Measurements from ENCODE around the gene PCNX3.
A peak's percentile ranks its signal among the peaks of the same experiment; 100 is the strongest.

The PCNX3 gene

GRCh38 chr11:65586676-65587075, 28.9 kb upstream of the PCNX3 start:
- TF ChIP-seq, protein P1, sequence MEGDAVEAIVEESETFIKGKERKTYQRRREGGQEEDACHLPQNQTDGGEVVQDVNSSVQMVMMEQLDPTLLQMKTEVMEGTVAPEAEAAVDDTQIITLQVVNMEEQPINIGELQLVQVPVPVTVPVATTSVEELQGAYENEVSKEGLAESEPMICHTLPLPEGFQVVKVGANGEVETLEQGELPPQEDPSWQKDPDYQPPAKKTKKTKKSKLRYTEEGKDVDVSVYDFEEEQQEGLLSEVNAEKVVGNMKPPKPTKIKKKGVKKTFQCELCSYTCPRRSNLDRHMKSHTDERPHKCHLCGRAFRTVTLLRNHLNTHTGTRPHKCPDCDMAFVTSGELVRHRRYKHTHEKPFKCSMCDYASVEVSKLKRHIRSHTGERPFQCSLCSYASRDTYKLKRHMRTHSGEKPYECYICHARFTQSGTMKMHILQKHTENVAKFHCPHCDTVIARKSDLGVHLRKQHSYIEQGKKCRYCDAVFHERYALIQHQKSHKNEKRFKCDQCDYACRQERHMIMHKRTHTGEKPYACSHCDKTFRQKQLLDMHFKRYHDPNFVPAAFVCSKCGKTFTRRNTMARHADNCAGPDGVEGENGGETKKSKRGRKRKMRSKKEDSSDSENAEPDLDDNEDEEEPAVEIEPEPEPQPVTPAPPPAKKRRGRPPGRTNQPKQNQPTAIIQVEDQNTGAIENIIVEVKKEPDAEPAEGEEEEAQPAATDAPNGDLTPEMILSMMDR (IDR thresholded peaks at IDR 0.05): no peak
- peak overlapping the region; percentile 51 for H3K4me3 ChIP-seq
- peak overlapping the region; percentile 39 to 91 for H3K27ac ChIP-seq
- no peak for DNase-seq (ENCODE audit: low spot score)

- no peak for DNase-seq (ENCODE audit: low spot score)
- peak overlapping the region; percentile 72 to 91 for H3K27ac ChIP-seq
- peak overlapping the region; percentile 15 for H3K4me3 ChIP-seq
- TF ChIP-seq, protein P1 (IDR thresholded peaks at IDR 0.05): no peak
Measured at GRCh38 chr11:65588199-65589054, 27.1 kb upstream of the PCNX3 start.

DNA sequence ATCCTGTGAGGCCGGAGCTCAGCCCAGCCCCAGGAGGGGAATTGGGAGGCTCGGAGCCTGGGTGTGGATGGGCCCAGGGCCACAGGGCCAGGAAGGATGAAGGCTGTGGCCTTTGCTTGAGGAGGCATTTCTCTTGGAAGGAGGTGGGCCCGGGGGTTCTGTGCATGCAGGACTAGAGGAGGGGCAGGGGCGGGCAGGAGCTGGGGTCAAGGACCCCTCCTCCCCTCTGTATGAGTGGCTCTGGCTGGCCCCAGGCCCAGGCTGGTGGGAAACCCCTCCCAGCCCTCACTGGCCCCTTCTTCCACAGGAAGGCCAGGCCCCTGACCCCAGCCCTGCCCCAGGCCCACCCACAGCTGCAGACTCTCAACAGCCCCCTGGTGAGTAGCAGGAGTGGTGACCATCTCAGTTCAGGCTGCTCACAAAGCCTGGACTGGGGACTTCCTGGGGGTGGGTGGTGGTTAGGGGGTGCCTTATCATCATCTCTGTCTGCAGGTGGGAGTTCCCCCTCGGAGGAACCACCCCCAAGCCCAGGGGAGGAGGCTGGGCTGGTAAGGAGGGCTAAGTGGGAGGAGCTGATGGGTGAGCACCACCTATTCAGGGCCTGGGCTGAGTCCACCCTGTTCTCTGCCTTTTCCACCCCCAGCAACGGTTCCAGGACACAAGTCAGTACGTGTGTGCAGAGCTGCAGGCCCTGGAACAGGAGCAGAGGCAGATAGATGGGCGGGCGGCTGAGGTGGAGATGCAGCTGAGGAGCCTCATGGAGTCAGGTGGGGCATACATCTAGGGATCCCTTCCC, 25.9 kb upstream of the PCNX3 start:
- TF ChIP-seq, protein P1 (IDR thresholded peaks at IDR 0.05): no peak
- H3K4me3 ChIP-seq: no peak overlapping the region
- peak overlapping the region in 1 of 2 donors; percentile 91 for H3K27ac ChIP-seq
- no peak for DNase-seq (ENCODE audit: low spot score)

GRCh38 chr11:65590240-65590738, 25.3 kb upstream of the PCNX3 start:
- no peak overlapping the region for H3K4me3 ChIP-seq
- H3K27ac ChIP-seq: peak overlapping the region in 1 of 2 donors; percentile 91
- DNase-seq (ENCODE audit: low spot score): no peak
- TF ChIP-seq, protein P1 (IDR thresholded peaks at IDR 0.05): no peak

DNA sequence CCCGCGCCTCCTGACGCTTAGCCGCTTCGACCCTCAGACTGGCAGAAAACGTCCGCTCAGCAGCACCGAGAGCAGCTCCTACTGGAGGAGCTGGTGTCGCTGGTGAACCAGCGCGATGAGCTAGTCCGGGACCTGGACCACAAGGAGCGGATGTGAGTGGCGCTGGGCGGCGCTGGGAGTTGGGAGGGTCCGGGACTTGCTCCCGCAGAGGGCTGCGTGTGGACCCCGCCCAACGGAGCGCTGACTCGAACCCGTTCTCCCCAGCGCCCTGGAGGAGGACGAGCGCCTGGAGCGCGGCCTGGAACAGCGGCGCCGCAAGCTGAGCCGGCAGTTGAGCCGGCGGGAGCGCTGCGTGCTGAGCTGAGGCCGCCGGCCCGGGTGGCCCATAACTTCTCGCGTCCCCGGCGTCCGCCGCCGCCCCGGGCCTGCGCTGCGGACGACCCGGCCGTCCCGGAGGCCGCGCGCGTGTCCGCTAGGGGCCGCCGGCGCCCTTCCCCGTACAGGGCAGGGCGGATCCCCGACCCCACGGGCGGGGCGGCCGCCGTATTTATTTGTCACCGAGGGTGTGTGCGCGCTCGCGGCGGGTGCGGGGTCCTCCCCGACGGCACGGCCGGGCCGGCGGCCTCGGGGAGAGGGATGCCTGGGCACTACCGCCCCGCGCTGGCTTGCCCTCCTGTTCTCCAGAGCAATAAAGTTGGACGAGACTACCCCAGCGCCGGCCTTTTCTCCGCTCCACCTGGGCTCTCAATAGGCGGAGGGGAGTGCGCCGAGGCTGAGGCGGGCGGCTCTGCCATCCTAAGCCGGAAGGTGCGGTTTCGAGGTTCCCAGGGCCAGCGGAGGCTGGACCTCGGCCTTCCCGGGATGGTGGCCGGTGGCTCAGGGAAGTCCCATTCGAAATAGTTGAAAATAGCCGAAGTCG, 23.4 kb upstream of the PCNX3 start:
- Histone ChIP-seq H3K27ac (peak overlapping the region in 1 of 2 donors; percentile 40), H3K4me3 (no peak overlapping the region)
- TF ChIP-seq, protein P1 (IDR thresholded peaks at IDR 0.05): no peak
- DNase-seq (ENCODE audit: low spot score): no peak

DNA sequence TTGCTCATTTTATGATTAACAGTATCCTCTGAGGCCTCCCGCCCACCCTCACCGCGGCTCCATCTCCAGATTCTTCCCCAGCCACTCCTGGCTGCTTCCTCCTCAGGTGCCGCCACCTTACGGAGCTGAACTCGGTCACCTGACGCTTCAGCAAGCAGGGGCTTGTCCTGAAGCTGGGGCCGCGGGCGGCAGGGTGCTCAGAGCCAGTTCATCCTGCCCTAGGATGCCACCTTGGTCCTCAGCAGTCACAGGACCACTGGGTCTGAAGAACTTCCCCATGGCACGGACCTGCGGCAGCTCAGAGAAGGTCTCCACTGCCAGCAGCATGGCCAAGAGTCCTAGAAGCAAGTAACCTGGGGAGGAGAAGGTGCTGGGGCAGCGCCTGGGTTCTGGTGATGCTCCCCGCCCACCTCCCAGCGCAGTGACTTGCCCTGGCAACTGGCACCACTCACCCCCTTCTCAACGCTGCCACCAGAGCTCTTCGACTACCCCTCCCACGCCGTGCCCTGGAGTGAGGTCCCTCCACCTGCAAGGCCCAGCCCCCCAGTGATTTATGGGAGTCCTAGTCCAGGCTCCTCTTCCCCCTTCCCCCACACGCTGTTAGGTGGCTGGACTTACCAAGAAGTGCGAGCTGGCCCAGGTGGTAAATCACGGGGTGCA, 22.6 kb upstream of the PCNX3 start:
- Histone ChIP-seq H3K4me3 (no peak overlapping the region), H3K27ac (peak overlapping the region in 1 of 2 donors; percentile 40)
- DNase-seq (ENCODE audit: low spot score): no peak
- TF ChIP-seq, protein P1 (IDR thresholded peaks at IDR 0.05): no peak
